ENCODE measurements around the gene UBASH3B.

UBASH3B gene

GRCh38 chr11:122741613-122742300, 86.2 kb downstream of the UBASH3B start:
- Histone ChIP-seq H3K4me3 (replicated peaks; ENCODE audit: insufficient read depth, low read length) (no peak overlapping the region), H3K27me3 (ENCODE audit: insufficient read depth, poor library complexity, severe bottlenecking) (no peaks in the 10 kb centered on the region), H3K27ac (replicated peaks) (no peak overlapping the region)
- TF ChIP-seq GABPA (IDR thresholded peaks at IDR 0.05; ENCODE audit: low read depth): no peak
- no peak for TF ChIP-seq POLR2AphosphoS5 (IDR thresholded peaks at IDR 0.05; ENCODE audit: low read depth)
- no peak for TF ChIP-seq SPI1 (IDR thresholded peaks at IDR 0.05; ENCODE audit: borderline replicate concordance, low read depth)
- no peak for TF ChIP-seq REST (IDR thresholded peaks at IDR 0.05; ENCODE audit: insufficient replicate concordance, low read depth)
- TF ChIP-seq CTCF (IDR thresholded peaks at IDR 0.05; ENCODE audit: insufficient read depth, low read length): no peak
- DNase-seq (ENCODE audit: low read depth in 1 of 2, low spot score in 1 of 2): peak in 1 of 2 experiments; percentile 32

GRCh38 chr11:122742301-122743018, 86.9 kb downstream of the UBASH3B start:
- Histone ChIP-seq H3K27ac (replicated peaks) (no peak overlapping the region), H3K27me3 (ENCODE audit: insufficient read depth, poor library complexity, severe bottlenecking) (no peaks in the 10 kb centered on the region)

GRCh38 chr11:122743097-122743741, 87.7 kb downstream of the UBASH3B start:
- no peak overlapping the region for H3K4me3 ChIP-seq (replicated peaks; ENCODE audit: insufficient read depth, low read length)
- H3K27me3 ChIP-seq (ENCODE audit: insufficient read depth, poor library complexity, severe bottlenecking): no peaks in the 10 kb centered on the region
- DNase-seq (ENCODE audit: low read depth in 1 of 2, low spot score in 1 of 2): no peak
- H3K27ac ChIP-seq (replicated peaks): peak overlapping the region; percentile 76
- no peak for TF ChIP-seq GABPA (IDR thresholded peaks at IDR 0.05; ENCODE audit: low read depth)
- no peak for TF ChIP-seq SPI1 (IDR thresholded peaks at IDR 0.05; ENCODE audit: borderline replicate concordance, low read depth)
- TF ChIP-seq REST (IDR thresholded peaks at IDR 0.05; ENCODE audit: insufficient replicate concordance, low read depth): no peak
- TF ChIP-seq CTCF (IDR thresholded peaks at IDR 0.05; ENCODE audit: insufficient read depth, low read length): no peak
- TF ChIP-seq POLR2AphosphoS5 (IDR thresholded peaks at IDR 0.05; ENCODE audit: low read depth): no peak

More at GRCh38 chr11:122742301-122743018, 86.9 kb downstream of the UBASH3B start:
- no peak overlapping the region for H3K4me3 ChIP-seq (replicated peaks; ENCODE audit: insufficient read depth, low read length)
- no peak for TF ChIP-seq SPI1 (IDR thresholded peaks at IDR 0.05; ENCODE audit: borderline replicate concordance, low read depth)
- no peak for DNase-seq (ENCODE audit: low read depth in 1 of 2, low spot score in 1 of 2)

- Histone ChIP-seq H3K27ac (replicated peaks) (peak overlapping the region; percentile 76), H3K27me3 (ENCODE audit: insufficient read depth, poor library complexity, severe bottlenecking) (no peaks in the 10 kb centered on the region), H3K4me3 (replicated peaks; ENCODE audit: insufficient read depth, low read length) (no peak overlapping the region)
- peak; percentile 51; the same call in 1 of the 2 replicates for TF ChIP-seq GABPA (IDR thresholded peaks at IDR 0.05; ENCODE audit: low read depth)
- peak; percentile 99 for TF ChIP-seq POLR2AphosphoS5 (IDR thresholded peaks at IDR 0.05; ENCODE audit: low read depth)
- peak; percentile 71; the same call in 1 of the 2 replicates for TF ChIP-seq SPI1 (IDR thresholded peaks at IDR 0.05; ENCODE audit: borderline replicate concordance, low read depth)
- no peak for TF ChIP-seq REST (IDR thresholded peaks at IDR 0.05; ENCODE audit: insufficient replicate concordance, low read depth)
- TF ChIP-seq CTCF (IDR thresholded peaks at IDR 0.05; ENCODE audit: insufficient read depth, low read length): no peak
- DNase-seq (ENCODE audit: low read depth in 1 of 2, low spot score in 1 of 2): peak; percentile 54 to 93
Observed at GRCh38 chr11:122743949-122744348, 88.4 kb downstream of the UBASH3B start.

Data from HL-60 (cell line).